ENCODE results near the gene PBX2.

DNA sequence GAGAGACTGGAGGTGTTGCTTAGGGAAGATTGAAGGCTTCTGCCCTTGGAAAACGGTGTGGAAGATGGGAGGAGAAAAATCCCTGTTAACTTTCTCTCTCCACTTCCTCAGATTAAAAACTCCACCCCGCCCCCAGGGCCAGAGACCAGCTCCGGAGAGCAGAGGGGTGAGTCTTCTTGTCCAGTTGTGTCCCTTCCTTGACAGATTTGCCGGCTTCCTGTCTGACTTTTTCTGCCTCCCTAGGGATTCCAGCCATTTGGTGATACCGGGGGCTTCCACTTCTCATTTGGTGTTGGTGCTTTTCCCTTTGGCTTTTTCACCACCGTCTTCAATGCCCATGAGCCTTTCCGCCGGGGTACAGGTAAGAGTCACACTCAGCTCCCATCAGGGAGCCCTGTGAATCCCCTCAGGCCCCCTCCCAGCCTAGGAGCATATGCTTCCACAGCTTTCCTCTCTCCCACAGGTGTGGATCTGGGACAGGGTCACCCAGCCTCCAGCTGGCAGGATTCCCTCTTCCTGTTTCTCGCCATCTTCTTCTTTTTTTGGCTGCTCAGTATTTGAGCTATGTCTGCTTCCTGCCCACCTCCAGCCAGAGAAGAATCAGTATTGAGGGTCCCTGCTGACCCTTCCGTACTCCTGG is 10.1 kb downstream of the PBX2 start:
- TF ChIP-seq YY1 (IDR thresholded peaks at IDR 0.05; ENCODE audit: insufficient read depth, insufficient read length) (no peak), SUZ12 (IDR thresholded peaks at IDR 0.05; ENCODE audit: extremely low read depth, insufficient read depth, insufficient read length) (no peak)
